PC-9 (cell line): ENCODE data around the gene BCAP29. TPM values are rescaled to one million over a fixed set of nuclear protein-coding genes. Genes with fewer than 3 reads are reported as not detected.
A peak's percentile ranks its signal among the peaks of the same experiment; 100 is the strongest.

Source experiments
- BruUV-seq: library from RNA; stranded (reverse); fragments of 400-500 nt; replicated peaks from 2 replicates; lab custom pipeline; 2021; lab: Mats Ljungman, UMichigan
- CTCF ChIA-PET: fragments of 300-600 bp; sonication (Branson Sonifier 250); formaldehyde crosslinking; loops from one replicate; lab custom pipeline; 2022; ENCODE audit warnings: antibody characterized with exemption; lab: Charles Lee
- POLR2A ChIA-PET: fragments of 300-600 bp; sonication (Branson Sonifier 250); formaldehyde crosslinking; loops from one replicate; lab custom pipeline; 2022; ENCODE audit warnings: antibody characterized with exemption; ENCODE audit not compliant: unreplicated experiment; lab: Charles Lee
- DNase-seq, 2 experiments: peaks; one replicate each; pipeline versions ENCODE4 v3.0.0 to v3.0.0-alpha.2; 2015 to 2022; ENCODE audit warnings: mixed read lengths in 1 of 2
- H2AFZ ChIP-seq: fragments of 200-600 bp; sonication (generic); 2 replicates; pipeline ENCODE4 v1.8.1; 2017; ENCODE audit warnings: antibody characterized with exemption
- H3F3A ChIP-seq: fragments of 200-600 bp; sonication (generic); 2 replicates; pipeline ENCODE4 v1.8.1; 2017; ENCODE audit warnings: antibody characterized with exemption, mild to moderate bottlenecking, low read depth; ENCODE audit not compliant: insufficient read depth
- H3K27ac ChIP-seq: fragments of 200-600 bp; sonication (generic); 2 replicates; pipeline ENCODE4 v1.6.1; 2016; ENCODE audit warnings: mixed run types
- H3K27me3 ChIP-seq: fragments of 200-600 bp; sonication (generic); 2 replicates; pipeline ENCODE4 v1.6.1; 2016; ENCODE audit warnings: low read depth, mixed run types; ENCODE audit not compliant: insufficient read depth
- H3K36me3 ChIP-seq: fragments of 200-600 bp; sonication (generic); 2 replicates; pipeline ENCODE4 v1.6.1; 2016; ENCODE audit warnings: low read depth, mixed run types
- H3K4me1 ChIP-seq: fragments of 200-600 bp; sonication (generic); replicated peaks from 2 replicates; pipeline ENCODE4 v1.6.1; 2016; ENCODE audit warnings: mixed run types; ENCODE audit not compliant: insufficient read depth
- H3K4me2 ChIP-seq: fragments of 200-600 bp; sonication (generic); 2 replicates; pipeline ENCODE4 v1.6.1; 2017; ENCODE audit warnings: mixed run types
- H3K4me3 ChIP-seq: fragments of 200-600 bp; sonication (generic); 2 replicates; pipeline ENCODE4 v1.6.1; 2016; ENCODE audit warnings: mixed run types
- H3K79me2 ChIP-seq: fragments of 200-600 bp; sonication (generic); 2 replicates; pipeline ENCODE4 v1.6.1; 2017; ENCODE audit warnings: low read depth, mixed run types
- H3K9me2 ChIP-seq: fragments of 200-600 bp; sonication (generic); 2 replicates; pipeline ENCODE4 v1.8.1; 2017; ENCODE audit warnings: mild to moderate bottlenecking; ENCODE audit not compliant: insufficient read depth
- H3K9me3 ChIP-seq: fragments of 200-600 bp; sonication (generic); 2 replicates; pipeline ENCODE4 v1.8.1; 2016; ENCODE audit warnings: low read depth; ENCODE audit not compliant: insufficient read depth
- H4K20me1 ChIP-seq: fragments of 200-600 bp; sonication (generic); 2 replicates; pipeline ENCODE4 v1.8.1; 2017; ENCODE audit not compliant: insufficient read depth
- CTCF ChIP-seq: fragments of 200-600 bp; sonication (generic); conservative IDR thresholded peaks from 2 replicates; pipeline ENCODE4 v1.6.1; 2017; ENCODE audit warnings: mixed run types, antibody characterized with exemption, mild to moderate bottlenecking, moderate library complexity
- EZH2 ChIP-seq: fragments of 200-600 bp; sonication (generic); IDR thresholded peaks from 2 replicates; pipeline ENCODE4 v1.8.0; 2017; ENCODE audit warnings: antibody characterized with exemption, low read depth
- intact Hi-C: fragments of 100-400 bp; cut with micrococcal nuclease; formaldehyde crosslinking; loops from one replicate; pipeline ENCODE4 v1.10.0; 2022; ENCODE audit not compliant: unreplicated experiment
- total RNA-seq: library from RNA; stranded (reverse); gene quantifications from 2 replicates; pipeline ENCODE4 v1.2.3, GENCODE V29; 2021

The BCAP29 gene
- total RNA-seq, 1 experiment from 2014 or later = 58.3 TPM

GRCh38 chr7:107660381-107661080, 80.5 kb downstream of the BCAP29 start, which contains the start of gene SLC26A4:
Gene SLC26A4 (plus strand): TSS chr7:107660828. CDS start chr7:107661642, 814 bp downstream.
- H4K20me1 ChIP-seq = no peaks in the 10 kb centered on the region; the same call in 1 of the 2 replicates
- peak within 1 kb of the TSS; percentile 58 for H3K4me3 ChIP-seq
- H3K4me2 ChIP-seq = peak within 1 kb of the TSS; percentile 79
- H3K9me3 ChIP-seq = no peaks in the 10 kb centered on the region
- no peaks in the 10 kb centered on the region; the same call in 1 of the 2 replicates for H3K9me2 ChIP-seq
- H3F3A ChIP-seq = no peaks in the 10 kb centered on the region
- ChIA-PET CTCF (no interaction called here), POLR2A (no interaction called here)
- peaks cover 4% of the 10 kb centered on the region; the same call in 1 of the 2 replicates for H3K4me1 ChIP-seq
- H3K27me3 ChIP-seq = no peaks in the 10 kb centered on the region
- H3K27ac ChIP-seq = no peak within 1 kb of the TSS
- peak in 1 of 2 experiments; percentile 12 for DNase-seq
- intact Hi-C loops = loop anchor here (5.0 kb wide), 2 partner anchors 78 to 98 kb away; partner anchors contain the start of genes BCAP29, COG5 and DUS4L
- H3K79me2 ChIP-seq = no peaks in the 10 kb centered on the region
- TF ChIP-seq CTCF (no peak), EZH2 (no peak)
- H2AFZ ChIP-seq = peak within 1 kb of the TSS; percentile 89
- BruUV-seq = no TSS peak
- H3K36me3 ChIP-seq = no peaks in the 10 kb centered on the region

GRCh38 chr7:107661081-107661864, 81.2 kb downstream of the BCAP29 start:
- Histone ChIP-seq H2AFZ (peak overlapping the region; percentile 89), H3K4me1 (peaks cover 4% of the 10 kb centered on the region; the same call in 1 of the 2 replicates), H3K4me2 (peak overlapping the region; percentile 79), H3K79me2 (no peaks in the 10 kb centered on the region), H3K36me3 (no peaks in the 10 kb centered on the region), H3K9me2 (no peaks in the 10 kb centered on the region; the same call in 1 of the 2 replicates), H3K4me3 (peak overlapping the region; percentile 58), H3F3A (no peaks in the 10 kb centered on the region), H3K27me3 (no peaks in the 10 kb centered on the region), H3K9me3 (no peaks in the 10 kb centered on the region), H3K27ac (no peak overlapping the region), H4K20me1 (no peaks in the 10 kb centered on the region; the same call in 1 of the 2 replicates)
- ChIA-PET POLR2A (no interaction called here), CTCF (interaction anchor here (0.6 to 0.8 kb wide), 3 partner anchors 64 to 198 kb away, joined by 3 read pairs; no protein-coding TSS in a partner anchor)
- DNase-seq = peak; percentile 40 to 69
- TF ChIP-seq CTCF (no peak), EZH2 (no peak)
- BruUV-seq = no TSS peak
- intact Hi-C loops = loop anchor here (5.0 kb wide), 2 partner anchors 79 to 99 kb away; partner anchors contain the start of genes BCAP29, COG5 and DUS4L

GRCh38 chr7:107661865-107662379, 81.9 kb downstream of the BCAP29 start:
- Histone ChIP-seq H3K27me3 (no peaks in the 10 kb centered on the region), H3K4me3 (peak overlapping the region; percentile 58), H3K9me3 (no peaks in the 10 kb centered on the region), H3K4me2 (peak overlapping the region; percentile 79), H2AFZ (peak overlapping the region; percentile 89), H3K27ac (no peak overlapping the region), H3K4me1 (peaks cover 4% of the 10 kb centered on the region; the same call in 1 of the 2 replicates), H3F3A (no peaks in the 10 kb centered on the region), H3K36me3 (no peaks in the 10 kb centered on the region), H3K9me2 (no peaks in the 10 kb centered on the region; the same call in 1 of the 2 replicates), H3K79me2 (no peaks in the 10 kb centered on the region), H4K20me1 (no peaks in the 10 kb centered on the region; the same call in 1 of the 2 replicates)
- TF ChIP-seq EZH2 (no peak), CTCF (no peak; the same call in 1 of the 2 replicates)
- BruUV-seq = no TSS peak
- ChIA-PET POLR2A (no interaction called here), CTCF (interaction anchor here (0.7 to 0.8 kb wide), 2 partner anchors 97 to 199 kb away, joined by 3 read pairs; no protein-coding TSS in a partner anchor)
- intact Hi-C loops = loop anchor here (5.0 kb wide), 2 partner anchors 80 to 100 kb away; partner anchors contain the start of genes BCAP29, COG5 and DUS4L
- no peak for DNase-seq
